Testis (tissue), 3 donors: ENCODE data around the gene PSEN2. TPM values are rescaled to one million over a fixed set of nuclear protein-coding genes. Genes with fewer than 3 reads are reported as not detected.
"Not testable (repeated sequence)": the region's sequence is repeated elsewhere in the genome, so short reads cannot be mapped to it uniquely, and the experiment has no call there.

Experiments used
- DNase-seq: peaks from one replicate; pipeline ENCODE4 v3.0.0-alpha.2; 2019
- H3K27ac ChIP-seq, 2 donors: fragments of 200-600 bp; sonication (generic); one replicate each; pipeline ENCODE4 v1.5.1; 2019
- H3K27me3 ChIP-seq: fragments of 200-600 bp; sonication (generic); one replicate; pipeline ENCODE4 v1.5.1; 2019
- H3K36me3 ChIP-seq: fragments of 200-600 bp; sonication (generic); one replicate; pipeline ENCODE4 v1.5.1; 2017; ENCODE audit warnings: low read depth; ENCODE audit errors: missing control alignments
- H3K4me1 ChIP-seq: fragments of 200-600 bp; sonication (generic); one replicate; pipeline ENCODE4 v1.5.1; 2019
- H3K4me3 ChIP-seq, 2 donors: fragments of 200-600 bp; sonication (generic); one replicate each; pipeline ENCODE4 v1.5.1; 2017 to 2019
- H3K9me3 ChIP-seq: fragments of 200-600 bp; sonication (generic); one replicate; pipeline ENCODE4 v1.5.1; 2017
- CTCF ChIP-seq, 3 experiments: fragments of 450-650 bp in 2 of 3; fragments of 200-600 bp in 1 of 3; sonication (generic) in 1 of 3; IDR thresholded peaks; one replicate each; pipeline ENCODE4 v1.5.1; 2016 to 2019; ENCODE audit warnings: antibody characterized with exemption in 3 of 3, mild to moderate bottlenecking in 2 of 3, moderate library complexity in 1 of 3
- POLR2A ChIP-seq: fragments of 450-650 bp; IDR thresholded peaks from one replicate; pipeline ENCODE4 v1.6.1; 2017; ENCODE audit warnings: antibody characterized with exemption, mild to moderate bottlenecking, moderate library complexity
- WGBS, 2 donors: methylation state at CpG; one replicate each; pipeline ENCODE4 v1.1.5; 2018; 5-methylcytosine and 5-hydroxymethylcytosine counted together
- intact Hi-C: fragments of 100-400 bp; cut with DNase I; formaldehyde crosslinking; loops from one replicate; pipeline ENCODE4 v1.15.1; 2023; ENCODE audit warnings: low total_unique reads
- polyA plus RNA-seq: library from polyadenylated mRNA; stranded (reverse); fragments of 350-450 nt; fragmentation: Illumina TruSeq; extraction: RNeasy Lipid Tissue Mini Kit (QIAGEN cat#74804); gene quantifications from one replicate; pipeline ENCODE4 v1.2.3, GENCODE V29; 2014; ENCODE audit warnings: low read depth, low replicate concordance; ENCODE audit not compliant: insufficient read depth
- total RNA-seq, 2 donors: library from RNA; depleted of rRNA; stranded (reverse); fragments of >200 nt; gene quantifications; one replicate each; pipeline ENCODE4 v1.2.3, GENCODE V29; 2016

PSEN2 gene
- total and polyA plus RNA-seq, 3 donors from 2014 or later, result 40.7 to 107 (median 87.8) TPM

- TF ChIP-seq CTCF (IDR thresholded peaks at IDR 0.05), result peak; percentile 86 to 95 (median 88)
- TF ChIP-seq POLR2A, result no peak
- no peaks in the 10 kb centered on the region for H3K27me3 ChIP-seq
- H3K9me3 ChIP-seq, result no peaks in the 10 kb centered on the region
- peak overlapping the region; percentile 73 to 92 for H3K27ac ChIP-seq
- H3K4me3 ChIP-seq, result peak overlapping the region; percentile 24 to 31
- peaks cover 12% of the 10 kb centered on the region for H3K4me1 ChIP-seq
- WGBS, 2 donors, result 3% methylated on average over 7 to 19 of the region's 19 CpGs
- no peaks in the 10 kb centered on the region for H3K36me3 ChIP-seq
- peak; percentile 97 for DNase-seq
- intact Hi-C loops, result loop anchor here (5.0 kb wide), 1 partner anchor 191 kb away; no protein-coding TSS in a partner anchor
Observed at GRCh38 chr1:226827968-226828513, 42.4 kb upstream of the PSEN2 start.

- DNase-seq, result no peak
- peaks cover 12% of the 10 kb centered on the region for H3K4me1 ChIP-seq
Observed at GRCh38 chr1:226829105-226829504, 41.3 kb upstream of the PSEN2 start.

GRCh38 chr1:226831953-226832352 is 38.5 kb upstream of the PSEN2 start:
- H3K27me3 ChIP-seq, result no peaks in the 10 kb centered on the region
- H3K27ac ChIP-seq, result no peak overlapping the region
- TF ChIP-seq CTCF (IDR thresholded peaks at IDR 0.05) (no peak), POLR2A (no peak)
- H3K36me3 ChIP-seq, result no peaks in the 10 kb centered on the region
- no peak overlapping the region for H3K4me3 ChIP-seq
- DNase-seq, result no peak
- 89 to 94% methylated on average over 4 of the region's 4 CpGs for WGBS, 2 donors
- no peaks in the 10 kb centered on the region for H3K9me3 ChIP-seq
- H3K4me1 ChIP-seq, result peaks cover 10% of the 10 kb centered on the region
- intact Hi-C loops, result no loop called here

More at GRCh38 chr1:226829105-226829504, 41.3 kb upstream of the PSEN2 start:
- Histone ChIP-seq H3K27me3 (no peaks in the 10 kb centered on the region), H3K4me3 (no peak overlapping the region), H3K36me3 (no peaks in the 10 kb centered on the region), H3K9me3 (no peaks in the 10 kb centered on the region), H3K27ac (no peak overlapping the region)
- no peak for TF ChIP-seq POLR2A
- no peak for TF ChIP-seq CTCF (IDR thresholded peaks at IDR 0.05)
- intact Hi-C loops, result loop anchor here (5.0 kb wide), 1 partner anchor 192 kb away; no protein-coding TSS in a partner anchor
- 87 to 100% methylated on average over 1 to 2 of the region's 2 CpGs for WGBS, 2 donors

- no peak overlapping the region for H3K27ac ChIP-seq
- intact Hi-C loops, result no loop called here
- no peaks in the 10 kb centered on the region for H3K27me3 ChIP-seq
- no peaks in the 10 kb centered on the region for H3K9me3 ChIP-seq
- TF ChIP-seq CTCF (IDR thresholded peaks at IDR 0.05), result no peak
- TF ChIP-seq POLR2A, result no peak
- no peaks in the 10 kb centered on the region for H3K36me3 ChIP-seq
- no peak for DNase-seq
- 92 to 94% methylated on average over 8 to 9 of the region's 9 CpGs for WGBS, 2 donors
- no peak overlapping the region for H3K4me3 ChIP-seq
- peaks cover 3% of the 10 kb centered on the region for H3K4me1 ChIP-seq
Observed at GRCh38 chr1:226832613-226833012, 37.8 kb upstream of the PSEN2 start.

DNA sequence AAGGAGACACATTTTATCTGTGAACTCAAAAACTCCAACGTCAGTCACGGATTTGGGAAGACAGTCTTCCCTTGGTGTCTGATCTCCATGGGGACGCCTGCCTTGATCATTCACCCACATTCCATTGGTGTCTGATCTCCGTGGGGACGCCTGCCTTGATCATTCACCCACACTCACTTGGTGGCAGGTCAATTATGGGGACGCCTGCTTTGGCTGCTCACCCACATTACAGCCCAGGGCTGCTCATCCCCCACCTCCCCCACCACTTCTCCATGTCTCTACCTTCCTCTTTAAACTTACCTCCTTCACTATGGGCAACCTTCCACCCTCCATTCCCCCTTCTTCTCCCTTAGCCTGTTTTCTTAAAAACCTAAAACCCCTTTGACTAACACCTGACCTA is 36.2 kb upstream of the PSEN2 start:
- H3K4me1 ChIP-seq, H3K27me3 ChIP-seq, DNase-seq, intact Hi-C loops, H3K36me3 ChIP-seq, H3K4me3 ChIP-seq, H3K9me3 ChIP-seq, H3K27ac ChIP-seq: not testable (repeated sequence)
- WGBS, 2 donors, result 90 to 94% methylated on average over 6 of the region's 6 CpGs

GRCh38 chr1:226835396-226835795 is 35.0 kb upstream of the PSEN2 start:
- WGBS, 2 donors, result 87 to 97% methylated on average over 7 of the region's 7 CpGs
- H3K9me3 ChIP-seq, H3K4me3 ChIP-seq, H3K27me3 ChIP-seq, intact Hi-C loops, H3K27ac ChIP-seq, H3K36me3 ChIP-seq, H3K4me1 ChIP-seq, DNase-seq: not testable (repeated sequence)

DNA sequence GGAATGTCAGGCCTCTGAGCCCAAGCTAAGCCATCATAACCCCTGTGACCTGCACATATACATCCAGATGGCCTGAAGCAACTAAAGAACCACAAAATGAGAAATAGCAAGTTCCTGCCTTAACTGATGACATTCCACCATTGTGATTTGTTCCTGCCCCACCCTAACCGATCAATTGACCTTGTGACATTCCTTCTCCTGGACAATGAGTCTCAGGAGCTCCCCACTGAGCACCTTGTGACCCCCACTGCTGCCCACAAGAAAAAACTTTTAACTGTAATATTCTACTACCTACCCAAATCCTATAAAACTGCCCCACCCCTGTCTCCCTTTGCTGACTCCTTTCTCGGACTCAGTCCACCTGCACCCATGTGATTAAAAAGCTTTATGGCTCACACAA is 32.5 kb upstream of the PSEN2 start:
- H3K4me1 ChIP-seq, H3K27me3 ChIP-seq, intact Hi-C loops, H3K4me3 ChIP-seq, H3K36me3 ChIP-seq, DNase-seq, H3K27ac ChIP-seq, H3K9me3 ChIP-seq: not testable (repeated sequence)
- WGBS, 2 donors, result 90 to 96% methylated on average over 2 of the region's 2 CpGs
